Fibroblast of skin of back (primary cell): Measurements from ENCODE around the gene INHBC.
"Not testable (repeated sequence)": the region's sequence is repeated elsewhere in the genome, so short reads cannot be mapped to it uniquely, and the experiment has no call there.

Experiments
- DNase-seq: peaks from one replicate; pipeline ENCODE4 v3.0.0-alpha.2; 2013

INHBC gene

DNA sequence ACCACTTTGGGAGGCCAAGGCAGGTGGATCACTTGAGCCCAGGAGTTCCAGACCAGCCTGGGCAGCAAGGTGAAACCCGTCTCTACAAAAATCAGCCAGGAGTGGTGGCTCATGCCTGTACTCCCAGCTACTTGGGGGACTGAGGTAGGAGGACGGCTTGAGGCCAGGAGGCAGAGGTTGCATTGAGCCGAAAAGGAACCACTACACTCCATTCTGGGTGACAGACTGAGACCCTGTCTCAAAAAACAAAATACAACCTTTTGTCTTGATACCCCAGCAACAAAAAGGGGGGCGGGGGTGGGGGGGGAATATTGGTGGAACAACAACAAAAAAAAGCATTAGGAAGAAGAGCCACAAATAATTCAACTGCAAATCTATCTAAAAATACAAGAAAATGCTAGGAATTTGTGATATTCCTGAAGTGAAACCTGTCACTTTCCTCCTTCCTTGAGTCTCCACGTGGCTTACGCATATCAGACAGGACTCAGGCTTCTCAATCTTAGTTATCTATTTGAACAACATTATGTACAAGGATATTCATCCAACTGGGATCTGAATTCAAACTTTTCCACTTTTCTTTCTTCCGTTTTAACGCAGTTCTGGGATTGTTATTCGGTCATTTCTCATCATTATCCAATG, 5.0 kb upstream of the INHBC start:
- peak; percentile 15 for DNase-seq

DNA sequence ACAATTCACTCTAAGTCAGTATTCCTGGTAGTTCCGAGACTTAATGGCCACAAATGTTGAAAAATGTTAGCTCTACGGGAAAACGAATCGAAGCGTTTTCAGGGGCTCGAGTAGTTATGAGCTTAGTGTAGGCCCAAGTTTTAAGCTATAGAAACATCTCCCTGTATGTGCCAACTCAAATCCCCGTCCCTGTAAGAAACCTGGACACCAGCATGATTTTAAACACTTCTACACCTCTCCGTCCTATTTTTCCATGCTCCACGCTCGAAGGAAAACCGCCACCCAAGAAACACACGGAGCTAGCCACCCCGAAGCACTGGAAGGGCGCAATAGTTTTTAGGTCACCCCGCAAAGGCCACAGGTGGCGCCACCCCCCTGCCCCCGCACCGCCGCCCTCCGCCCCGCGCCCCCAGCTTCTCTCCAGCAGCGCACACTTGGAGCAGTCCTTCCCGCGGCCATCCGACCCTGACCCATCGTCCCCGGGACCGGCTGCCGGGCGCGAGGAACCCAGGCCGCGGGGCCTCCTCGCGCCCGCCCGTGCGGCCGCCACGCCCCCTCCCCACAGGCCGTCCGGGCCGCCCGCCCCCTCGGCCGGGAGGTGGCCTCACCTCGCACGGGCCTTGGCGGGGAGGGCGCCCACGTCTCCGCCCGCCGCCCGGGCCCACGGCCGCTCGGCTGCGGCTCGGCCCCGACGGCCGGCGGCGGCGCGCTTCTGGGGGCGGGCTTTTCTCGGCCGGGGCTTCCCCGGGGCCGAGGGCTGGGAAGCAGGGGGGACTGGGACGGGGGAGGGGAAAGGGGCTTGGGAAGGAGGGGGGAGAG, 4.3 kb upstream of the INHBC start:
- DNase-seq = no peak

DNA sequence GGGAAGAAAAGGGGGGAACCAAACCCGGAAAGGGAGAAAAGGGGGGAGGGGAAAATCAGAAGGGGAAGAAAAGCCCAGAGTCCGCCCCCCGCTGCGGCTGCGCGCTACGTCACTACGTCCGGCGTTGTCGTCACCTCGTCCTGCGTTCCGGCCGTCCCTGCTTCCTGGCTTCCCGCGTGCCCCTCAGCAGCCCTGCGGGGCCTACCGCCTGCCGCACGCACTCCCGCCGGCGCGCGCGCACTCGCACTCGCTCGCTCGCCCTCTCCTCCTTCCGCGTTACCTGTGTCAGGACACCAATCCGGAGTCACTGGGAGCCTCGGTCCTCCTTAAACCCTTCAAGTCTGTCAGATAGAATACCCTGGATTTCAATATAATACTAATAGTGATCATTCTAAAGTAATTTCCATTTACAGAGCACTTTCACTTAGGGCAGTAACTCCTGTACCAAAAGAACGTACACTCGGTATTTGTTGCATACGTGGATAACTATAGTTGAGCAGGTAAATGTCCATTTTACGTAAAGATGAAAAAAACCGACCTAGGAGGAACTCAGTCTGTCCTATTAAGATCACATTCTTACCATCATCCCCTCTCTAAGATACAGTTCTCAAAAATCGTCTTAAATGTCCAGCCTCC, 3.5 kb upstream of the INHBC start, which contains the start of gene R3HDM2:
Gene R3HDM2 (minus strand): TSS at position 113 of the 636 bp plus-strand sequence. CDS start 120,615 bp downstream, outside the sequence.
- DNase-seq = peak; percentile 93

DNA sequence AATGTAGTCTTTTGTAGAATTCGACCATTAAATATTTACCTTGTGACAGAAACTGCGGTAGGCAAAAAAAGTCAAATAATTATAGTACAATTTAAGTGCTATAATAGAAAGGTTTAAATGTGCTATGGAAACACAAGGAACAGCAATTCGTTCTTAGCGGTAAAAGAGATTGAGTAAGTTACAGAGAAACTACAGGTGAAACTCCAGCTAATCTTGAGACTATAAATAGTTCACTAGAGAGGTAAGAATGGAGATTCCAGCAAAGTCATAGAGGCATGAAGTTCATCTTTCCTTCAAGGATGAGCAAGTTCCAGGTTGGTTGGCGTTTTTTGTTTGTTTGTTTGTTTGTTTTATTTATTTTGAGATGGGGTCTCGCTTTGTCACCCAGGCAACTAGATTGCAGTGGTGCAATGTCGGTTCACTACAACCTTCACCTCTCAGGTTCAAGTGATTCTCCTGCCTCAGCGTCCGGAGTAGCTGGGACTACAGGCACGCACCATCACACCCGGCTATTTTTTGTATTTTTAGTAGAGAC, 2.9 kb upstream of the INHBC start:
- DNase-seq = no peak

DNA sequence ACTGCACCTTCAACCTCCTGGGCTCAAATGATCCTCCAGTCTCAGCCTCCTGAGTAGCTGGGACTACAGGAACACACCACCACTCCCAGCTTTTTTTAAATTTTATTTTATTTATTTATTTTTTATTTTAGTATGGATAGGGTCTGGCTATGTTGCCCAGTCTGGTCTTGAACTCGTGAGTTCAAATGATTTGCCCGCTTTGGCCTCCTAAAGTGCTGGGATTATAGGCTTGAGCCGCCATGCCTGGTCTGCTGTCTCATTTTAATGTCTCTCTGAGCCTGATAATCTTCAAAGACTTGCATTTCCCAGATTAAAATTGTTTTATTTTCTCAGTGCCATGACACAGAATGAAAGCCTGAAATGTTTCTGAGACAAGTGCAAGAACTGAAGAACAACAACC, 1.2 kb upstream of the INHBC start:
- no peak for DNase-seq

DNA sequence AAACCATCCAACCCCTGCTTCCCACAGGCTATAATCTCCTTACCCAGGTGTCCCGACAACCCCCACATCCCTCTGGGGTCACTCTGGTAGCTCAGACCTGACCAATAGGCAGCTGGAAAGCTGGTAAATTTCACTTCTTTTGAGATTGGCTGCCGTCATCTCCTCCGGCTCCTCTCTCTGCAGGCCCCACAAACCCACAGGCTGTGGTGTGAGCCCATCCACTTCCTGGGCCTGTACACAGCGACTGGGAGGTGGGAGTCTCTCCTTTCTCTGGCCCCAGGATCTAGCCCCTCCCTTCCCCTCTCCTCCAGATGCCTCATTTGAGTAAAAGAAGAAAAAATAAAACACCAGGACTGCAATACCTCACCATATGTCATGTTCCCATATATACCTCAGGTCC, 709 bp downstream of the INHBC start:
- no peak for DNase-seq

DNA sequence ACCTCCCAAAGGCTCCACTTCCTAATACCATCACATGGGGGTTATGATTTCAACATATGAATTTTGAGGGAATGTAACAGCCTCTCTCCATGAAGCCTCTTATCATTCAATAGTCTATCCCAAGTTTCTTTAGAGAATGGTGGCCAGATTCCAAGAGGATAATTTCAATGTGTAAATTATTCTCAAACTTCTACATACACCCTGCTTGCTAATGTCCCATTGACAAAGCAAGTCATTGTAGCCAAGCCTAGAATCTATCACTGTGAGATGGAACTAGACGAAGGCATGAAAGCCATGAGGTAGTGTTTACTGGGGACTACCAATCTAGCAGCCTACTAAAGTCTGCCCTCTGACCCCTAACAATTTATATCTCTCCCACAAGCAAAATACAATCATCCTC, 3.8 kb downstream of the INHBC start:
- no peak for DNase-seq

DNA sequence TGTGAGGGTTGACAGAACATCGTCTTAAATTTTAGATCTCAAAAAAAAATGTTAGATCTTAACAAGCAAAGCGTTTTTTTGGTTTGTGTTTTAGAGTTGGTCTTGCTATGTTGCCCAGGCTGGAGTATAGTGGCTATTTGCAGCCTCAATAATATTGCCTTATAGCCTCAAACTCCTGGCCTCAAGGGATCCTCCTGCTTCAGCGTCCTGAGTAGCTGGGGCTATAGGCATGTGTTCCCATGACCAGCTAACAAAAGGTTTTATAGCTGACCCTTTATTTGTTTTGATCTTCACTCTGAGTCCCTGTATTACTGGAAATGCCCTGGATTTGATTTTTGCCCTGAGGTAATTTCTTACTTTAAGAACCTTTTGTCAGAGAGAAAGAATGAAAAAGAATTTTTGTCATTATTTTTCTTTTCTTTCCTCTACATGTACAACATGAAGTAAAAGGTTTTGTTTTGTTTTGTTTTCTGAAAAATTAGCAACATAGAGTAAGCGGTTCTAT, 5.2 kb downstream of the INHBC start:
- DNase-seq = no peak

DNA sequence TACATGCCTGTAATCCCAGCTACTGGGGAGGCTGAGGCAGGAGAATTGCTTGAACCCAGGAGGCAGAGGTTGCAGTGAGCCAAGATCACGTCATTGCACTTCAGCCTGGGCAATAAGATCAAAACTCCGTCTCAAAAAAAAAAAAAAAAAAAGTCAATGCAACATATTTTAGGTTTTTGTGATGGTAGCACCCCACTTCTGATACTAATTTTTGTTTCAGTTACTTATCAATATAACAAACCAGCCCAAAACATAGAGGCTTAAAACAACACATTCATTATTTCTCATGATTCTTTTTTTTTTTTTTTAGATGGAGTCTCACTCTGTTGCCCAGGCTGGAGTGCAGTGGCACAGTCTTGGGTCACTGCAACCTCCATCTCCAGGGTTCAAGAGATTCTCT, 6.8 kb downstream of the INHBC start:
- DNase-seq = not testable (repeated sequence)

DNA sequence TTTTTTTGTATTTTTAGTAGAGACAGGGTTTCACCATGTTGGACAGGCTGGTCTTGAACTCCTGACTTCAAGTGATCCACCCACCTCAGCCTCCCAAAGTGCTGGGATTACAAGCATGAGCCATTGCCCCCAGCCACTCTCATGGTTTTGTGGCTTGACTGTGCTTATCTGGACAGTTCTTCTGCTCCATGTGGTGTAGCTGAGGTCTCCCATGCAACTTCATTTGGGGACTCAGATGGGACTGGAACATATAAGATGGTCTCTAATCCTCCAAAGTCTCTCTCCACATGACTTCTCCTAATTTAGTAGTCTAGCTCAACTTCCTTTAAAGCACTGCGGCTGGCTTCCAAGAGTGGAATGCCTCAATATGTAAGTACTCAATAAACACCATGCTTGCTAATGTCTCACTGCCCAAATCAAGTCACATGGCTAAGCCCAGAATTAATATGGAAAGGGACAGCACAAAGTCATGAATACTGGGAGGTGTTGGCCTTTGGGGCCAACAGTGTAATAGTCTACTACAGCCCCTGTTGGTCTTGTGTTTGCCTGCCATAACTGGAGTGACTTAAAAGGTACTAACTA, 7.4 kb downstream of the INHBC start:
- DNase-seq = peak; percentile 16

DNA sequence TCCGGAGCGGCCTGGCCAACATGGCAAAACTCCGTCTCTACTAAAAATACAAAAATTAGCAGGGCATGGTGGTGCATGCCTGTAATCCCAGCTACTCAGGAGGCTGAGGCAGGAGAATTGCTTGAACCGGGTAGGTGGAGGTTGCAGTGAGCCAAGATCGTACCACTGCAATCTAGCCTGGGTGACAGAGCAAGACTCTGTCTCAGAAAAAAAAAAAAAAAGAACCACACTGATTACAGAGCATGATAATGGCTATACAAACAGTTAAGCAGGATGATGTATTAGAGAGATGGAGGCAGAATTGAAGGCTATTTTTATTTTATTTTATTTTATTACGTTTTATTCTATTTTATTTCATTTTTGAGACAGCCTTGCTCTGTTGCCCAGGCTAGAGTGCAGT, 9.8 kb downstream of the INHBC start:
- DNase-seq = not testable (repeated sequence)

DNA sequence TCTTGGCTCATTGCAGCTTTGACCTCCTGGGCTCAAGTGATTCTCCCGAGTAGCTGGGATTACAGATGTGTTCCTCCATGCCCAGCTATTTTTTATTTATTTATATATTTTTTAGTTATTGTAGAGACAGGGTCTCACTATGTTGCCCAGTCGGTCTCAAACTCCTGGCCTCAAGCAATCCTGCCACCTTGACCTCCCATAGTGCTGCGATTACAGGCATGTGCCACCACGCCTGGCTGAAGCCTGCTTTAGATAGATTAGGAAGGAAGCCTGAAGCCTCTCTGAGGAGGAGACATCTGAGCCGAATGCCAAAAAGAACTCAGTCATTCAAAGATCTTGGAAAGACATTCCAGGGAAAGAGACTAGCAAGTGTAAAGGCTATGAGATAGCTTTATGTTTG, 10.2 kb downstream of the INHBC start:
- DNase-seq = no peak

DNA sequence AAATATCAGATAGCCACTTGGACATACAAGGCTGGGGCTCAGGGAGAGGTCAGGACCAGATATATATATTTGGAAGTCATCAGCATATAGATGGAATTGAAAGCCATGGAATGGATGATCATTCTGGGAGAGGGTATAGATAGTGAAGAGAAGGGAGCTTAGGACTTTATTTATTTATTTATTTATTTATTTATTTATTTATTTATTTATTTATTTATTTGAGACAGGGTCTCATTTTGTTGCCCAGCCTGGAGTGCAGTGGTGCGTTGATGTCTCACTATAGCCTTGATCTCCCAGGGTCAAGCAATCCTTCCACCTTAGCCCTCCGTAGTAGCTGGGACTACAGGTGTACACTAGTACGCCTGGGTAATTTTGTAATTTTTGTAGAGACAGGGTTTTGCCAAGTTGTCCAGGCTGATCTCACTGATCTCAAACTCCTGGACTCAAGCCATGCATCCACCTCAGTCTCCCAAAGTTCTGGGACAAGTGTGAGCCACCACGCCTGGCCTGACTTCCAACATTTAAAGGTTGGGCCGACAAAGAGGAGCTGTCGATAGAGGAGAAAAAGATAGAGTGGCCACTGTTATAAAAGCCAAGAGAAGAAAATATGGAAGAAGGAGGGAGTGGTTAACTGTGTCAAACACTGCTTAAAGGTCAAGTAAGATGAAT, 11.8 kb downstream of the INHBC start:
- no peak for DNase-seq

DNA sequence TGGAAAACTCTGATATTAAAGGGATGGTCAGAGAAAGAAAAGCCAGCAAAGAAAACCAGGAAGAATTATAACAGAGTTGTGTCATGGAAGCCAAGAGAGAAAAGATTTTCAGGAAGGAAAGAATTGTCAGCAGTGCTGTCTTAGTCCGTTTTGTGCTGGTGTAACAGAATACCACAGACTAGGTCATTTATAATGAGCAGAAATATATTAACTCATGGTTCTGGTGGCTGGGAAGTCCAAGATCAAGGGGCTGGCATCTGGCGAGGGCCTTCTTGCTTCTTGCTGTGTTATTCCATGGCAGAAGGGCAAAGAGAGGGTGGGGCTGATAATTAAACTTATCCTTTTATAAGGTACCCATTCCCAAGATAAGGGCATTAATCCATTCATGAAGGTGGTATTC, 14.1 kb downstream of the INHBC start:
- DNase-seq = no peak

DNA sequence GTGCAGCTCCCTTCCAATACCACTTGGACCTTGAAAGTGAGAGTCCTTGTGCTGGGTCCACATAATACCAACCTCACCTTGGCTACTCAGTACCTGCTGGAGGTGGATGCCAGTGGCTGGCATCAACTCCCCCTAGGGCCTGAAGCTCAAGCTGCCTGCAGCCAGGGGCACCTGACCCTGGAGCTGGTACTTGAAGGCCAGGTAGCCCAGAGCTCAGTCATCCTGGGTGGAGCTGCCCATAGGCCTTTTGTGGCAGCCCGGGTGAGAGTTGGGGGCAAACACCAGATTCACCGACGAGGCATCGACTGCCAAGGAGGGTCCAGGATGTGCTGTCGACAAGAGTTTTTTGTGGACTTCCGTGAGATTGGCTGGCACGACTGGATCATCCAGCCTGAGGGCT, 14.8 kb downstream of the INHBC start:
- DNase-seq = no peak

DNA sequence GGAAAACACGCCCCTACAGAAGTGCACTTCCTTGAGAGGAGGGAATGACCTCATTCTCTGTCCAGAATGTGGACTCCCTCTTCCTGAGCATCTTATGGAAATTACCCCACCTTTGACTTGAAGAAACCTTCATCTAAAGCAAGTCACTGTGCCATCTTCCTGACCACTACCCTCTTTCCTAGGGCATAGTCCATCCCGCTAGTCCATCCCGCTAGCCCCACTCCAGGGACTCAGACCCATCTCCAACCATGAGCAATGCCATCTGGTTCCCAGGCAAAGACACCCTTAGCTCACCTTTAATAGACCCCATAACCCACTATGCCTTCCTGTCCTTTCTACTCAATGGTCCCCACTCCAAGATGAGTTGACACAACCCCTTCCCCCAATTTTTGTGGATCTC, 15.5 kb downstream of the INHBC start:
- DNase-seq = no peak

DNA sequence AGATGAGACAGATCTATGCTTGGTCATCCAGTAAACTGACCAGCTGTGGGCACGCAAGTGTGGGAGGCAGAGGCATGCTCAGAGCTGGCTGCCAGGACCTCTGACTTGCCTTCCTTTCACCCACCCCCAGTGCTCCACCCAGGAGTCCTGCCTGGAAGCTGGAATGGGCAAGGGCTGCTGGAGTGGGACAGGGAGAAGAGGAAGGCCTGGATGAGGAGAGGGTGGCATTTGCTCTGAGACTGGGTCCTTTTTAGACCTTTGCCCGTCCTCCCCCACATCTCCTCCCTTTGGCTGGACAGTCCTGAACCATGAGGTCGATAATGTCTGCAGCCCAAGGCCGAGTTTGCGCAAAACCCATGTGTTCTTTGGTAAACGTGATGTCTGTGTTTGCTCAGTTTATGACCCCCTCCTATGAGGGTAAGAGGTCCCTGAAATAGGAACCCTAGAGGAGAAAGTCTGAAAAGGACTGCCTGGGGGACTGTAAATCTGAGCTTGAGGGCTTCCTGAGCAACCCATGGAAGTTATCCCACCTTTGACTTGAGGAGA, 16.7 kb downstream of the INHBC start:
- DNase-seq = no peak

DNA sequence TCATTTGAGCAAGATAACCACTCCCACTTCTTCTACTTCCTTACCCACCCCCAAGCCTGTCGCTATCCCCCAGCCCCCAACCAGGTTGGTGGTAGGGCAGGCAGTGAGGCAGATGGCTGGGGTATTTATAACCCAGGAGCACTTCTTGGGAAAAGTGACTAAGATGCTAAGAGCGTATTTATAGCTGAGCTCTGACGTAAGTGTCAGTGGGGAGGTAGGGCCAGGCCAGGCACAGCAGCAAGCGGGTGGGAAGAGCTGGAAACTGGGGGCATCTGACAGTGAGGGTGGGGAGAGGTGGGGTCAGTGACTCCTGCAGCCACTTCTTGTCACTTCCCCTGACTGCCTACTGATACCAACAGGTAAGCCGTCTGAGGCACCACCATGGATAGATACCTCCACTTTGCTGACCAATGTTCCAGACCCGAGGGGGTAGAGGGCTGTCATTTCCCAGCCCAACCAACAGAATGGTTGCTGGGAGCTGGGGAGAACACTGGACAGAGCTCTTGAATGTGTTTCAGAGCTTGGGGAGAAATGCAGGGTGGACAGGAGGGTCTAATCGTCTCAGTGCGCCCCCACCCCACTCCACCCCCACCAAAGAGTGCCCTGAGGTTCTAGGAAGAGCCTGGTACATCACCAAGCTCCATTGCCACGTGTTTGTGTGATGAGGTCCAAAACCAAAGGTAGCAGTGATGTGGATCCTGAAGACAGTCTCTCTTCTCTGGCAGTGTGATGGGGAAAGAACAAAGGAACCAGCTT, 17.8 kb downstream of the INHBC start:
- peak; percentile 90 for DNase-seq

DNA sequence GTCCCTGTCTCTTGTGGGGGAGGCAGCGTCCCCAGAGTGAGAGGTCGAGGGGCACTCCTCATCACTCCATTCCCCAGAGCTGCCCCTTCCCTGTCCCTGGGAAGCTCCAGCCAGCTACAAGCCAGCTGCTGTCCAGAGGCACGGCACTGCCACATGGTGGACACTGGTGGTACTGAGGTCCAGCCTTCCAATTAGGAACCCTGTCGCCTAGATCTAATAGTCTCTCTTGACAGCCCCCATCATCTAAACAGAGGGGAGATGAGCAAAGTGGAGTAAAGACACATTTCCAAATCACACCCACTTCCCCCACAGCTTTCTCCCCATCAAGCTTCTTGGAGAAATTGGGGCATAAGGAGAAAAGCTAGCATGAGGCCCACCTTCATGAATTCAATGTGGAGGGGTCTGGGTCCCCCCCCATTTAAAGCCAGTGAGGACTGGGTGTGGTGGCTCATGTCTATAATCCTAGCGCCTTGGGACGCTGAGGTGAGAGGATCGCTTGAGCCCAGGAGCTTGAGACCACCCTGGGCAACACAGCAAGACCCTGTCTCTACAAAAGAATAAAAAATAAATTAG, 18.4 kb downstream of the INHBC start:
- DNase-seq = peak; percentile 79

DNA sequence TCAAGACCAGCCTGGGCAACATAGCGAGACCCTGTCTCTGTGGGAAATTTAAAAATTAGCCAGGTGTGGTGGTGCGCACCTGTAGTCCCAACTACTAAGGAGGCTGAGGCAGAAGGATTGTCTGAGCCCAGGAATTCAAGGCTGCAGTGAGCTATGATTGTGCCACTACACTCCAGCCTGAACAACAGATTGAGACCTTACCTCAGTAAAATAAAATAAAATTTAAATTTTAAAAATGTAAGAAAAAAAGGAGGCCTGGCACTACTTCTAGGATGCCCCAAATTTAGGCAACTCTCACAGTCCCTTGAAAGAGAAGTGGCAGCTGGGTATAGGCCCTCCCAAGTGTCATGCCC, 19.6 kb downstream of the INHBC start:
- no peak for DNase-seq
